ENCODE data around the gene ADSS1.

Gene ADSS1

DNA sequence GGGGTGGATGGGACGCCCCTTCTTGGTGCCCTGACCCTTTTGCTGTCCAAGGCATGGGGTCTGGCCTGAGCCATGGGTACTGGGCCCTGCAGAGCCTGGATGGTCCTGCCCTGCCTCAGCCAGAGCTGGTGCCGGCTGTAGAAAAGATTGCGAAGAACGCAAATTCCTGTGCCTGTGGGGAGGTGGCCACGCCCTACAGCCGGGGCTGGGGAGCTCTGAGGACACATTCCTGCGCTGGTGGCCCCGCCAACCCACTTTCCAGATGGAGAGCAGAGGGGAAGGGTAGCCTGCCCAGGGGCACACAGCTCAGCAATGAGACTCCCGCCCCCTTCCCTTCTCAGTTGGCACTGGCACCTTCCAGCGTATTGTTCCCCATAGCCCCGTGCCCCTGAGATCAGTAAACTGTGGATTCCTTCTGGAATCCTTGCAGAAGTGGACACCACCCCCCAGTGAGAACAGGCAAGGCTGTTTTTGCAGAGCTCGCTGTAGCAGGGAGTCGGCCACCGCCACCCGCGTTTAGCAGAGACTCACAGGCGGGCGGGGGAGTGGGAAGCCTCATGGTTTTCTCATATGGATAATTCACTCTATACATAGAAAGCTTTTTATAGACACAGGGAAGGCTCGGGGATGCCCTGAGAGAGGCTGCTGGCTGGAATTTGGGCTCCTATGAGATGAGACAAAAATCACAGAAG, 26.0 kb upstream of the ADSS1 start:
- no peak overlapping the region for H3K4me3 ChIP-seq (ENCODE audit: low read length)
- DNase-seq (ENCODE audit: low read depth, low spot score), result no peak

DNA sequence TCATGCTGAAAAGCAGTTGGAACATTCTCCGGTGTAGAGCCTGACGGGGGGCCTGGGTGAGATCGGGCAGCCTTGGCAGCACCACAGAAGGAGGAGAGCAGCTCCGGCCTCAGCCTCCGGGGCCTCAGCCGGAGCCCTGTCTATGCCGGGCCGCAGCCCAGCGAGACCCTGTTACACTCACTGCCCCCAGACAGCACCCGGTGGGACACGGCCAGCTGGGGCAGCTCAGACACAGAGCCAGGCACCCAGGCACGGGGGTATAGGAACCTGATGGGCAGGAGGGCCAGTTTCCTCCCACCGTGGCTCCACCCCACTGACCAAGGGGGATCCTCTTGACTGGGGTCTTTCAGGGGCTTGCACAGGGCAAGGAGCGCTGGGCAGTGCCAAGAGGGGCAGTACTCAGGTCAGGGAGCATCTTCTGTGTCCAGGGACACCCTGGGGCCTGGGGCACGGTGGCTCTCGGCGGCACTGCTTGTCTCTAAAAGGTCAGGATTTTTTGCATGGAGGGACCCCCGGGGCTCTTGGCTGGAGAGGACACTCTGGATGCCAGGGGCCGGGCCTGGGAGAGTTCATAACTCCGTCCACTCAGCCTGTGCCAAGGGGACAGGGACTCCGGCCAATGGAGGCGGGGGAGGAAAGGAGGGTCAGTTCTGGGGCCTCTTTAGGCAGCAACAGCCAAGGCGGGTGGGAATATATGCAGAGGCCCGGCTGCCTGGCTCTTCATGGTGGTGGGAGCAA, 25.2 kb upstream of the ADSS1 start:
- H3K4me3 ChIP-seq (ENCODE audit: low read length), result no peak overlapping the region
- no peak for DNase-seq (ENCODE audit: low read depth, low spot score)

GRCh38 chr14:104699426-104699748, 24.6 kb upstream of the ADSS1 start:
- no peak overlapping the region for H3K4me3 ChIP-seq (ENCODE audit: low read length)
- DNase-seq (ENCODE audit: low read depth, low spot score), result no peak

GRCh38 chr14:104700225-104700651, 23.8 kb upstream of the ADSS1 start:
- no peak overlapping the region for H3K4me3 ChIP-seq (ENCODE audit: low read length)
- DNase-seq (ENCODE audit: low read depth, low spot score), result no peak

DNA sequence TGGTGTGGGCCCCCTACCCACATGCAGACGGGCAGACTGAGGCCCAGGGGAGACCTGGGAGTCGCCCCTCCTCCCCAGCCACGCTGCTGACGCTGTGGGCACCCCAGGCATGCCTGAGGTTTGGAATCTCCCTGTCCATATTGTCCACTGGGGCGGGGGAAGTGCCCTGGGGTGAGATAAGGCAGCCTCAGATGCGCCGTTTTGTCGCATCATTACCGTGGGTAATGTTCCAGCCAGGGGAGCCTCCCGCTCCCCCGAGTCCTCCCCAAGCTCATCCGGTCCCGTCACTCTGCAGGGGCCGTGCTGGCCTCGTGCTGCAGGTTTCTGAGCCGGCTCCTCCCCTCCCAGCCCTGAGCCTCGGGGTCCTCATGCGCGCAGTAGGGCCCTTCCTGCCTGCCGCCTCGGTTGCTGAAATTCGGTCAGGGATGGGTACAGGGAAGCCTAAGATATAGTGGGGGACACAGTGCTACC, 23.2 kb upstream of the ADSS1 start:
- no peak for DNase-seq (ENCODE audit: low read depth, low spot score)
- no peak overlapping the region for H3K4me3 ChIP-seq (ENCODE audit: low read length)

GRCh38 chr14:104701383-104702076, 22.5 kb upstream of the ADSS1 start:
- no peak overlapping the region for H3K4me3 ChIP-seq (ENCODE audit: low read length)
- no peak for DNase-seq (ENCODE audit: low read depth, low spot score)

DNA sequence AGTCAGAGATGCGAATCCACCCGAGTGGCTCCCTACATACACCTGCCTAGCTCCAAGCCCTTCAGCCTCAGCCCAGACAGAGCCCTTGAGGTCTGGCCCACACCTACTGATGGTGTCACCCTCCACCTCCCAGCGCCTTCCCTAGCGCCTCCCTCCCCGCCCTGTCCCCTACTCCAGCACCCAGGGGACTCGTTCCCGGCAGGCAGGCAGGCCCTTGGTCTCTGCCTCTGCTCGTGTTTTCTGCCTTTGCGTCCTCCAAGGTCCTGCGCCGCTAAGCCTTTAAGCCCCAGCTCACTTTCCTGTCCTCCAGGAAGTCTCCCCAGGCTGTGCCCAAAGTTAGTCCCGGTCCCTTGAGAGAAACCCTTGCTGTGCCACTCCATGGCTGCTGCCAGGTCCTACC, 21.9 kb upstream of the ADSS1 start:
- no peak for DNase-seq (ENCODE audit: low read depth, low spot score)
- no peak overlapping the region for H3K4me3 ChIP-seq (ENCODE audit: low read length)

- no peak overlapping the region for H3K4me3 ChIP-seq (ENCODE audit: low read length)
- no peak for DNase-seq (ENCODE audit: low read depth, low spot score)
Measured at GRCh38 chr14:104702673-104703072, 21.4 kb upstream of the ADSS1 start.

GRCh38 chr14:104703269-104703668, 20.8 kb upstream of the ADSS1 start:
- no peak for DNase-seq (ENCODE audit: low read depth, low spot score)
- no peak overlapping the region for H3K4me3 ChIP-seq (ENCODE audit: low read length)

DNA sequence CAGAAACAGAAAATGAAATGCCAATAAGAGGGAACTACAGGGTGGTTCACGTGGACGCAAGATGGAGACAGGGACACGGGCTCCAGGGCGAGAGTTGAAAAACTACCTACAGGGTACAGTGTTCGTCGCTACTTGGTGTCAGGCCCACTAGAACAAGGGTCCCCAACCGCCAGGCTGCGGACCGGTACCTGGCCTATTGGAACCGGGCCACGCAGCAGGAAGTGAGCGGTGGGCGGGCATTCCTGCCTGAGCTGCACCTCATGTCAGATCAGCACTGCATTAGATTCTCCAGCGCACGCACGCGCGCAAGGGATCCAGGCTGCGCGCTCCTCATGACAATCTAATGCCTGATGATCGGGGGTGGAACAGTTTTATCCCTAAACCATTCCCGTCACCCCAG, 19.8 kb upstream of the ADSS1 start:
- no peak overlapping the region for H3K4me3 ChIP-seq (ENCODE audit: low read length)
- DNase-seq (ENCODE audit: low read depth, low spot score), result no peak

- no peak overlapping the region for H3K4me3 ChIP-seq (ENCODE audit: low read length)
- no peak for DNase-seq (ENCODE audit: low read depth, low spot score)
Measured at GRCh38 chr14:104705340-104706047, 18.5 kb upstream of the ADSS1 start.

- no peak for DNase-seq (ENCODE audit: low read depth, low spot score)
- H3K4me3 ChIP-seq (ENCODE audit: low read length), result no peak overlapping the region
Measured at GRCh38 chr14:104706733-104707607, 17.1 kb upstream of the ADSS1 start.

- no peak overlapping the region for H3K4me3 ChIP-seq (ENCODE audit: low read length)
- no peak for DNase-seq (ENCODE audit: low read depth, low spot score)
Measured at GRCh38 chr14:104707608-104708595, 16.1 kb upstream of the ADSS1 start.

DNA sequence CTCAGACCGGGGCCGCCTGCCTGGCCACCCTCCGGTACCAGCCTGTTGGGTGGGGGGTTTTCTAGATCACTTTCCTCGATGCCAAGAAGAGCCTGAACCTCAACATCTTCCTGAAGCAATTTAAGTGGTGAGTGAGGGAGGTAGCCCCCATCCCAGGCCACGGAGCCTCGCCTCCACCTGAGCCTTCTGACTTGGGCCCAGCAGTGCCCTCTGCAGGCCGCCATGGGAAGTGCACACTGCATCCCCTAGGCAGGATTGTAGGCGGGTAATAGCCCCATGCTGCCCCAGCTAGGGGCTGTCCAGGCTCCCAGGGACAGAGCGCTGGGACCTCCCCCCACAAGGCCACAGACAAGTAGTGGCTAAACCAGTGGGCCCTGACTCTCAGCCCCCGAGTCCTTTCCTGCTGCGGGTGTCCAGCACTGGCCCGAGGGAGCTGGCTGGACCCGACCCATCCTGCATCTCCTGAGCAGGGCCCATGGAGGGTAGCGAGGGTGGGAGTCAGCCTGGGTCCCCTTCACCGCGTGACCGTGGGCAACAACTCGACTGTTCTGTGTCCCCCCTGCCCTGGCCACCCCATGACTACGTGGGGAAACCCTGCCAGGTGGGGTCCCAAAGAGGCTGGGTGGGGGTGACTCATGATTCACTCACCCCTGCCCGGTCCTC, 15.3 kb upstream of the ADSS1 start:
- peak; percentile 43 for DNase-seq (ENCODE audit: low read depth, low spot score)
- no peak overlapping the region for H3K4me3 ChIP-seq (ENCODE audit: low read length)

- H3K4me3 ChIP-seq (ENCODE audit: low read length), result no peak overlapping the region
- no peak for DNase-seq (ENCODE audit: low read depth, low spot score)
Measured at GRCh38 chr14:104709387-104710039, 14.5 kb upstream of the ADSS1 start.

DNA sequence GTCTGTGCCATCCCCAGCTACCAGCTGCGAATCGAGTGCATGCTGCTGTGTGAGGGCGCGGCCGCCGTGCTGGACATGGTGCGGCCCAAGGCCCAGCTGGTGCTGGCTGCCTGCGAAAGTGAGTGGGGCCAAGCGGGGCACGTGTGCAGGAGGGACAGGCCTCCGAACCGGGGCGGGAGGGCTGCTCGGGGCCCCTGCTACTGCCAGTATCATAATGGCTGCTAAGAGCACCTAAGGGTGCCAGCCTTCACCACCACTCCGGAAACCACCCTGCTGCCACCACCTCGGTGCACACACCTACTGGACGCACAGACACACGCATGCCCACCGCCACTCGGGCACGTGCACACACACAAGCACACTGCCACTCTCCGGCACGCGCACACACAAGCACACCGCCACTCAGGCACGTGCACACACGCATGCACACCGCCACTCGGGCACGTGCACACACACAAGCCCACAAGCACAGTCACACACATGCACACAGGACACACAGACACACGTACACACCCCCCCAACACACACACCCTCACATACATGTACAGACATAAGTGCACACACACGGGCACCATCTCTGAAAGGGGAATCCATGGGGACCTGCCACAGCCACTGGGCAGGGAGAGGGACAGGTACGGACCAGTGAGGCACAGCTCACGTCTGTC, 13.8 kb upstream of the ADSS1 start:
- no peak overlapping the region for H3K4me3 ChIP-seq (ENCODE audit: low read length)
- no peak for DNase-seq (ENCODE audit: low read depth, low spot score)

Data from Jurkat, Clone E6-1 (cell line).